ENCODE data around the gene CDK4.

DNA sequence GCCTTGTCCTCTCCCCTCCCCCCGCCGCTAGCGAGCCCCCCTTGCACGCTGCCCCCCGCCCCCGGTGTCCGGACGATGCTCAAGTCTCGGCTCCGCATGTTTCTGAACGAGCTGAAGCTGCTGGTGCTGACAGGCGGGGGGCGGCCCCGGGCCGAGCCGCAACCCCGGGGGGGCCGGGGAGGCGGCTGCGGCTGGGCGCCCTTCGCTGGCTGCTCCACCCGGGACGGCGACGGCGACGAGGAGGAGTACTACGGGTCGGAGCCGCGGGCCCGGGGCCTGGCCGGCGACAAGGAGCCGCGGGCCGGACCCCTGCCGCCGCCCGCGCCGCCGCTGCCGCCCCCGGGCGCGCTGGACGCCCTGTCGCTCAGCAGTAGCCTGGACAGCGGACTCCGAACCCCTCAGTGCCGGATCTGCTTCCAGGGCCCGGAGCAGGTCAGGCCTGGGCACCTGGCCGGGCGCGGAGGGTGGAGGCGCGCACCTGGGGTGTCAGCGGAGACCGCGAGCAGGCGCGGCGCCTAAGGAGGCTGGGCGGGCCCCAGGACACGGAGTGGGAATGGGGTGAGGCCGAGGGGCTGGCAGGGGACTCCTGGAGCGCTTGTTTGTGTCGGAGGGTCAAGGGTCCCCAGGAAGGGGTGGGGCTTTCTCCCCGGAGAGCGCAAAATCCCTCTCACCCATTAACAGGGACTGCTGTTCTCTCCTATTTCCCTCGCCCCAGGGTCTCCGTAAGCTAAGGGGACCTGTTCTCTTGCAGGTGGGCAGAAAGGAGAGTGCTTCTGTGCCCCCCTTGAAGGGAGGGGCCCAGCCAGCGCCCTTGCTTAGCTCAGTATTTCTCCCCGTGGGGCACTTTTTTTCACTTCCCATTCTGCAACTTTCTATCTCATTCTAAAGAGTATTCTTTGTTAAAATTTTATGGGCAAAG is 3.6 kb upstream of the CDK4 start:
- no peak for TF ChIP-seq POLR2A (IDR thresholded peaks at IDR 0.05; ENCODE audit: low read depth, low read length)
- TF ChIP-seq, protein P1, sequence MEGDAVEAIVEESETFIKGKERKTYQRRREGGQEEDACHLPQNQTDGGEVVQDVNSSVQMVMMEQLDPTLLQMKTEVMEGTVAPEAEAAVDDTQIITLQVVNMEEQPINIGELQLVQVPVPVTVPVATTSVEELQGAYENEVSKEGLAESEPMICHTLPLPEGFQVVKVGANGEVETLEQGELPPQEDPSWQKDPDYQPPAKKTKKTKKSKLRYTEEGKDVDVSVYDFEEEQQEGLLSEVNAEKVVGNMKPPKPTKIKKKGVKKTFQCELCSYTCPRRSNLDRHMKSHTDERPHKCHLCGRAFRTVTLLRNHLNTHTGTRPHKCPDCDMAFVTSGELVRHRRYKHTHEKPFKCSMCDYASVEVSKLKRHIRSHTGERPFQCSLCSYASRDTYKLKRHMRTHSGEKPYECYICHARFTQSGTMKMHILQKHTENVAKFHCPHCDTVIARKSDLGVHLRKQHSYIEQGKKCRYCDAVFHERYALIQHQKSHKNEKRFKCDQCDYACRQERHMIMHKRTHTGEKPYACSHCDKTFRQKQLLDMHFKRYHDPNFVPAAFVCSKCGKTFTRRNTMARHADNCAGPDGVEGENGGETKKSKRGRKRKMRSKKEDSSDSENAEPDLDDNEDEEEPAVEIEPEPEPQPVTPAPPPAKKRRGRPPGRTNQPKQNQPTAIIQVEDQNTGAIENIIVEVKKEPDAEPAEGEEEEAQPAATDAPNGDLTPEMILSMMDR (conservative IDR thresholded peaks at IDR 0.05; ENCODE audit: low read depth, low read length) = no peak
- no peak for TF ChIP-seq RCOR1 (IDR thresholded peaks at IDR 0.05; ENCODE audit: insufficient replicate concordance, low read length)
- no peak for TF ChIP-seq CEBPB (IDR thresholded peaks at IDR 0.05; ENCODE audit: low read depth, low read length)

Measured in IMR-90 (cell line).